Activated CD8-positive, alpha-beta memory T cell treated with anti-CD3 and anti-CD28 coated beads for 24 hours (primary cell): ENCODE data around the gene FXYD1.
"Not testable (repeated sequence)": the region's sequence is repeated elsewhere in the genome, so short reads cannot be mapped to it uniquely, and the experiment has no call there.

Experiments
- DNase-seq: peaks from one replicate; pipeline ENCODE4 v3.0.0-alpha.2; 2020

The FXYD1 gene

GRCh38 chr19:35144259-35144599, 5.6 kb downstream of the FXYD1 start:
- no peak for DNase-seq

GRCh38 chr19:35144600-35145436, 6.2 kb downstream of the FXYD1 start:
- no peak for DNase-seq

GRCh38 chr19:35146746-35147459, 8.3 kb downstream of the FXYD1 start:
- DNase-seq, result no peak

- DNase-seq, result no peak
Measured at GRCh38 chr19:35149463-35149862, 10.8 kb downstream of the FXYD1 start.

GRCh38 chr19:35150445-35150844, 11.8 kb downstream of the FXYD1 start:
- DNase-seq, result no peak

- DNase-seq, result no peak
Measured at GRCh38 chr19:35151273-35152065, 12.8 kb downstream of the FXYD1 start.

GRCh38 chr19:35153129-35153522, 14.5 kb downstream of the FXYD1 start:
- not testable (repeated sequence) for DNase-seq

- DNase-seq, result peak; percentile 90
Measured at GRCh38 chr19:35153701-35154524, 15.3 kb downstream of the FXYD1 start.

GRCh38 chr19:35154525-35155406, 16.1 kb downstream of the FXYD1 start, which contains the start of gene FXYD5:
Gene FXYD5 (plus strand): TSS chr19:35154735. CDS start chr19:35155551, 816 bp downstream.
- peak; percentile 90 for DNase-seq

GRCh38 chr19:35155441-35155840, 16.8 kb downstream of the FXYD1 start:
- peak; percentile 77 for DNase-seq

GRCh38 chr19:35155981-35156672, 17.5 kb downstream of the FXYD1 start:
- DNase-seq, result no peak

GRCh38 chr19:35156673-35157014, 18.0 kb downstream of the FXYD1 start:
- no peak for DNase-seq

- DNase-seq, result no peak
Measured at GRCh38 chr19:35157431-35157830, 18.8 kb downstream of the FXYD1 start.

GRCh38 chr19:35159606-35160005, 21.0 kb downstream of the FXYD1 start:
- DNase-seq, result no peak

GRCh38 chr19:35160629-35161433, 22.2 kb downstream of the FXYD1 start:
- no peak for DNase-seq

GRCh38 chr19:35161434-35161743, 22.8 kb downstream of the FXYD1 start:
- no peak for DNase-seq

GRCh38 chr19:35162471-35163326, 24.1 kb downstream of the FXYD1 start:
- no peak for DNase-seq

- DNase-seq, result no peak
Measured at GRCh38 chr19:35164418-35164817, 25.8 kb downstream of the FXYD1 start.
